HG02943 (cell line): ENCODE data around the gene STOM.

Experiments
- ATAC-seq: cut with Tn5 transposase; IDR thresholded peaks from one replicate; pipeline ENCODE4 v1.9.1; 2021; ENCODE audit warnings: mild to moderate bottlenecking, low read depth, moderate library complexity; ENCODE audit not compliant: unreplicated experiment

Gene STOM

DNA sequence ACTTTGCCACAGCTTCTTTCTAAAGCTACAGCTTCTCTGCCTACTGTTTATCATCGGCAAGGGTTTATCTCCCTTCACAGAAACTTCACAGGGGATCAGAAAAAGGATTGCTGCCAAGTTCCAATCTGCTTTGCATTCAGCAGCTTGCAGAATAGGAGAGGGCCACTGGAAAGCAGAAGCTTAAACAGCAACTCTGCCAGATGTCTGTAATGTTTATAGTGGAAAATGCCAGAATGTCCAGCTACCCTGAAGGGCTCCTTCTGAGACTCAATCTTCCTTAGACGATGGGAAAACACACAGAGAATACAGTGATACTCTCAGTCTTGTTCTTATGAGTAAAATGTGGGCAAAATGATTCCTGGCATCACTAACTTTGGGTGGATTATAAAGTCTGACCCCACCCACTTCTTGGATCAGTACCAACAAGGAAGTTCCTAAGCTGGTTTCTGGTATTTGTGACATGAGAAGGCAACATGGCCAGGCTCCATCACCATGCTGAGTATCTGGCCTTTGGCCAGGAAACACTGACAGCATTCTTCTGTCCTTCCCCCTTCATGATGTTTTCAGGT lies 19.0 kb downstream of the STOM start:
- no peak for ATAC-seq

GRCh38 chr9:121350036-121350435 lies 20.0 kb downstream of the STOM start:
- ATAC-seq = no peak

- no peak for ATAC-seq
These were observed 21.0 kb downstream of the STOM start for GRCh38 chr9:121349009-121349408.

- ATAC-seq = no peak
These were observed 21.8 kb downstream of the STOM start for GRCh38 chr9:121348221-121348620.

DNA sequence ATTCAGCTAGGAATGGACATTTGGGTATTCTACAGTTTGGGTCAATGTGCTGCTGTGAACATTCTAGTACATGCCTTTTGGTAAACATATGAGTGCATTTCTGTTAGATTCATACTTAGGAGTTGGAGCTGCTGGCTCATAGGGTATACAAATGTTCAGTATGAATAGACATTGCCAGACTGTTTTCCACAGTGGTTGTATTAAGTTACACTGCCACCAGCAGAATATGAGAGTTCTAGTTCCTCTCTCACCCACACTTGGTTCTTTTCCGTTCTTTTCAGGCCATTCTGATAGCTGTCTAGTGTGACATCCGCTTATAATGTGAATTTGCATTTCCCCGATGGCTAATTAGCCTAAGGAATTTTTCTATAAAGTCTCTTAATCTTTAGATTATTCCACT lies 25.0 kb downstream of the STOM start:
- no peak for ATAC-seq

DNA sequence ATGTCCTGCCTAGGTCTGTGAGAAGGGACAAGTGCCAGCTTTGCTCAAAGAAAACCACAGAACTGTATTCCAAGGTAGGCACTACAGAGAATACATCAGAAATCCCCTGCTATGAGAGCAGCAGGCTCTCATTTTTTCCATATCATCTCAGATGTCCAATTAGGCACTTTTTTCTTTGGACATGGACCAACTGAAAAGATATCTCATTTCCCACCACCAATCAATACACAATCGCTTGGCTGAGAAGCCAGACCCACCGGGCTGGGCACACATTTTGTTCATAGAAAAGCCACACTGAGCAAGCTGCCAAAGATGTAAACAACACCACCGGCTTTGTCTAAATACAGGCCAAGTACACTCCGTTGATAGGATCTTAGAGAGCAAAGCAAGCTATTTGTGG lies 25.9 kb downstream of the STOM start:
- no peak for ATAC-seq

GRCh38 chr9:121340676-121341392 lies 29.2 kb downstream of the STOM start:
- ATAC-seq = no peak

DNA sequence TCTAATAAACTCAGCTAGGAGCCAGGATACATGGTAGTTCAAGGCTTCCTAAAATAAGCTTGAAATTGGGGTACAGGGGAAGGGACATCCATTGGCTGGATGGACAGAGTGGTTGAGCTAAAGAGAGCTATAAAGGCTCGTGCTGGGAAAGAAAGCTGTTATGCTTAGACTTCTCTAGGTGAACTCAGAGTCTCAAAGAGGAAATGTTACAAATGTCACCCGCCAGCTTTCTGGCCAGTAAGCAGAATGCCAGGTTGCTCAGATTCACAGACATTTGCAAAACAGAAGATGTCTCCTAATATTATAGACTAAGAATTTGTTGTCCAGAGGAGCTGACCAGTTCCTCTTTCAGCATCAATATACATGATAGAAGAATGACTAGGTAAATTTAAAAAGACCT lies 30.6 kb downstream of the STOM start:
- ATAC-seq = no peak

DNA sequence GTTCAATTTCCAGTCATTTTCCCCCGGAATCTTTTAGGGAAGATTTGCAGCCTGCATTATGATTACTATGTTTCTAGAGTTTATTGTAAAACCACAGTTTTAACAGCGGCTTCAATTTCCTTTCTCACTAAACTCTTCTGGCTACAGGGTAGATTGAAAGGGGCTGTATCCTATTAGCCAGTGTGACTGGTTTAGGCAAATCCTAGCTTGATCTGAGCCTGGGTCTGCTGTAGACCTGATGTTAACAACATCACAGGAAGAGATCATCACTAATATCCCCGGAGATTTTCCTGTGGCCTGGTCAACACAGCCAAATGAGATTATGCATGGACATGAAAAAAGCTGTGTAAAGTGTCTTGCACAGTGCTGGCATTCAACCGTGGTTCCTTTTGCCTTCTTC lies 33.4 kb downstream of the STOM start:
- no peak for ATAC-seq

DNA sequence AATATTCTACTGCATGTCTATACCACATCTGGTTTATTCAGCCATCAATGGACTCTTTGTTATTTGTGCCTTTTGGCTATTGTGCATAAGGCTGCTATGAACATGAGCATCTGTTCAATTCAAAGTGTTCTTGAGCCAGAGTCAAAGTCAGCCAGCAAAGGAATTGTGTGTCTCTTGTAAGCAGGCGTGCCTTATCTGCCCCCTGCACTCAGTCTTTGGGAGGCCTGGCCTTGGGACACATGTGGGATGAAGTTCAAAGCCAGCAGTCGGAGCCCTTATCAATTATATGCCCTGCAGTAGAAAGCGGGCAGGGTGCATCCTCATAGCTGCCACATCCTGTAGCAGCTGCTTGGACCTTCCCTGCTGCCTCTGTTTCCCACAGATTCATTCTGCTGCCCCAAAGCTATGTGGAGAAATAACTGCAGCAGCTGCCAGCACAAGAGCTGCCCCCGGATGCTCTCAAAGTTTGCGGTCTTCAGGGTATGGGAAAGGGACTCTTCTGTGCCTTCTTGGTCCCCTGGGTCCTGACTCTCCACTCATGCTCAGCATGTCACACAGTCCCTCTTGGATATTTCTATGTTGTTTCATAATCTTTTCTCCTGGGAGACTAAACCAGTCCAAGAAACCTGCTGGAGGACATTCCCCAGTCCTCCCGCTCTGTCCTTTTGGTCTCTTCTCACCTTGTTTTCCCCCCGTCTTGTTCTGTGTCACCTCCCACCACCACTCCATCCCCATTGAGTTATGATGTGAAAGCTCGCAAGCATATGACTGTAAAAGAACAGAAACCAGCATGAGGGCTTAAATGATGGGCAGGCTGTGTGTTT lies 35.9 kb downstream of the STOM start:
- no peak for ATAC-seq

DNA sequence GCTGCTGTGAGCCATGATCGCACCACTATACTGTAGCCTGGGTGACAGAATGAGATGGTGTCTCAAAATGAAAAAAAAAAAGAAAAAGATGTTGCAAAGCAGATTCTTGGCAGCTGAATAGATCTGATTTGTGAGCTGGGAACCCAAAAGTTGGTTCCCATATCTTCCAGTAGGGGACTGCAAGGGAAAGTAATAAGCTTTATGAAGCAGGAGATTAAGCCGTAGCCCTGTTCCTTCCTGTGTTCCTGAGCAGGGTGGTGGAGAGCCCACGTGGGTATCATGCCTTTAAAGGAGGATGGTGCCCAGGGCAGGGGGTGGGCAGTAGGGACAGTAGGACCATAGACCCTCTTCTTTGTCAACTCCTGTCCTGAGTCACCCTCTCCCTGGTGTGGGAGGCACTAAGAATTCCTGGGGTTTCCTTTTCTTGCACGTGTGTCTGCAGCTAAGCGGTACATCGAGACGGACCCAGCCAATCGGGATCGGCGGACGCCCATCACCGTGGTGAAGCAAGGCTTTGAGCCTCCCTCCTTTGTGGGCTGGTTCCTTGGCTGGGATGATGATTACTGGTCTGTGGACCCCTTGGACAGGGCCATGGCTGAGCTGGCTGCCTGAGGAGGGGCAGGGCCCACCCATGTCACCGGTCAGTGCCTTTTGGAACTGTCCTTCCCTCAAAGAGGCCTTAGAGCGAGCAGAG lies 37.9 kb downstream of the STOM start:
- ATAC-seq = no peak

- ATAC-seq = no peak
These were observed 38.5 kb downstream of the STOM start for GRCh38 chr9:121331549-121331948.

- ATAC-seq = no peak
These were observed 41.0 kb downstream of the STOM start for GRCh38 chr9:121328876-121329681.

DNA sequence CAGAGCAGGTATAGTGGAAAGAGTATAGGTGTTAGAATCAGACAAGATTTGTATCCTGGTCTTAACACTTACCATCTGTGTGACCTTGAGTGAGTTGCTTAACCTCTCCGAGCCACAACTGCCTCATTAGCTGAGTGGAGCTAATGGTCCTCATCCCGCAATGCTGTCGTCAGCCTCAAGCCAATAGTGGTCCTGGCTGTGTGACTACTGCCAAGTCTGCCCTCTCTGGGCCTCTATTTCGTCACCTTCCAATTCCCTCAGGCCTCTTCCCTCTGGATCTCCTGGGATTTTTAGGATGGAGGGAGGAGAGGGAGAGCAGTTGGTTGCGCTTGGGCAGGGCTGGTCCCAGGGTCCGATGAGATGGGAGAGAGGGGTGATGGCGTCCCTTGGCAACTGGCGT lies 41.6 kb downstream of the STOM start:
- ATAC-seq = no peak

GRCh38 chr9:121326901-121327613 lies 43.0 kb downstream of the STOM start:
- ATAC-seq = no peak

DNA sequence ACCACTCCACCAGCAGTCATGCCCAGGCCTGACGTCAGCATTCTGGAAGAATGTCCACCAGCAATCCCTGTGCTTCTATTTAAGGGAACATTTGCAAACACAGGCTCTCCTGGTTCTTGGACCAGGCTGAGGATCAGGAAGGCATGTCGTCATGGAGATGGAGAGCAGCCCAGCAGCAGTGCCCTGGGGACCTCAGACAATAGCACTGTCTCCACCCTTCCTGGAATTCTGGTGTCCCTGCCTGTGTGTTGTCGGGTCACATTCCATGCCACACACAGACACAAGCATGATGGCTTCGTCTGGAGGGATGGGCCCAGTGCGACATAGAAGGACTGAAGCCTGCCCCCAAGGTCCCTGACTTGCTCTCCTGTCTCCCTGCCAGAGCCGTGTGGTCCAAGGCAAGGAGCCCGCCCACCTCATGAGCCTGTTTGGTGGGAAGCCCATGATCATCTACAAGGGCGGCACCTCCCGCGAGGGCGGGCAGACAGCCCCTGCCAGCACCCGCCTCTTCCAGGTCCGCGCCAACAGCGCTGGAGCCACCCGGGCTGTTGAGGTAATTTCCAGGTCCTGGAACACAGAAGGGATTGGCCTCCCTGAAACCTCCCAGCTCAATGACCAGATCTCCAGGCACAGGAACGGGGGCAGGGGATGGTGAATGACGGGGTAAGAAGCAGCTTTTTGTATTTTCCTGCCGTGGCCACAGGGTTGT lies 43.8 kb downstream of the STOM start:
- no peak for ATAC-seq

- ATAC-seq = no peak
These were observed 44.7 kb downstream of the STOM start for GRCh38 chr9:121325387-121325786.

- no peak for ATAC-seq
These were observed 45.3 kb downstream of the STOM start for GRCh38 chr9:121324755-121325154.

DNA sequence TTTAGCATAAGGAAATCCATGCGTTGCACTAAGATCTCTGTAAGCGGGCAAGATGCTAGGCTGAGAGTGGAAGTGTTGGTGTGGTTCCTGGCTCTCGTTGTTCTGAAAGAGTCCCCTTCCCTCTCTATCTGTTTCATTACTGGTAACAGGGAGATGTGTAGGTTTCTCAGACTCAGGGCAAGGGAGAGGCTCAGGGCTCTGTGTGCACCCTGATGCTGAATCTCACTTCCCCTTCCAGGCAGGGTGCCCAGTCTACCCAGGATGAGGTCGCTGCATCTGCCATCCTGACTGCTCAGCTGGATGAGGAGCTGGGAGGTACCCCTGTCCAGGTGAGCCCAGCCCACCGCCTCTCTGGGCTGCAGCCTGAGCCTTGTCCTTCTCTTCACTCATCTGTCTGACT lies 45.7 kb downstream of the STOM start:
- ATAC-seq = no peak
